Frontal cortex (tissue), 4 donors: Measurements from ENCODE around the gene PSMD8. TPM values are rescaled to one million over a fixed set of nuclear protein-coding genes. Genes with fewer than 3 reads are reported as not detected.

Experiments used
- DNase-seq, 2 donors: peaks; one replicate each; pipeline ENCODE4 v3.0.0; 2012; ENCODE audit warnings: low spot score in 2 of 2
- FAIRE-seq: peaks from 2 replicates; lab custom pipeline; 2012; peaks lifted over from hg19 to GRCh38; lab: Jason Lieb, UNC
- total RNA-seq: library from RNA; depleted of rRNA; stranded (reverse); fragments of >200 nt; gene quantifications from one replicate; pipeline ENCODE4 v1.2.3, GENCODE V29; 2014
- donor health status: control.
- donor health status: control.
- donor health status: control.

PSMD8 gene
- total RNA-seq, 1 donor from 2014 or later, result 107 TPM

DNA sequence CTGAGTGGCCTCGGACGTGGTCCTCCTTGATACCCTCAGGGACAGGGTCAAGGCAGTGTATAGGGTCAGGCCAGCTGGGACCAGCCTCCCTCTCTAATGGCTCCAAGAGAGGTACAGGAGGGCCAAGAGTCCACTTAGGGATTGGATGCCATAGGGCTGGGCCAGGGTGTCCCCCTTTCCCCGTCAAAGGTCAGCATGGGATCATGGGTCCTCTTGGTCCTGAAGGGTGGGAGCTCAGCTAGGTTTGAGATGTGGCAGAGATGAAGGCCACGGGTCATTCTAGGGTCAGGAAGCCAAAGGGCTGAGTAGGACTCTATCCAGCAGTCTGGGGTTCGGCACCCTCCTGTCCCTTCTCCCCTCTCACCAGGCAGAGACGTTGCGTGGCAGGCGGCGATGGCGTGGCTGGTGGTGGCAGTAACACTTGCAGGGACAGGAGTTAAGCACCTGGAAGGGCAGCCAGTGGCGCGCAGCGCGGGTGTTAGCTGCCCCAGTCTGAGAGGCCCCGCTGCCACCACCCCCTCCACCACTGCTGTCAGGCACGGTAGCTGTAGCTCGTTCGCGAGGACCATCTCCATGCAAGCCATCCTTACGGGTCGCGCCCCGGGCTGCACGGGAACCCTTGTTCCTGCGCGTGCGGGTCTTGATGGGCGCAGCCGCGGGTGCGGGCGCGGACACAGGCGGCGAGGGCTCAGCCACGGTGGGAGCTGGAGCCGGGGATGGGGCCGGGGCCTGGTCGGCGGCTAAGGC is 10.9 kb downstream of the PSMD8 start:
- FAIRE-seq (no peak), DNase-seq (no peak)

DNA sequence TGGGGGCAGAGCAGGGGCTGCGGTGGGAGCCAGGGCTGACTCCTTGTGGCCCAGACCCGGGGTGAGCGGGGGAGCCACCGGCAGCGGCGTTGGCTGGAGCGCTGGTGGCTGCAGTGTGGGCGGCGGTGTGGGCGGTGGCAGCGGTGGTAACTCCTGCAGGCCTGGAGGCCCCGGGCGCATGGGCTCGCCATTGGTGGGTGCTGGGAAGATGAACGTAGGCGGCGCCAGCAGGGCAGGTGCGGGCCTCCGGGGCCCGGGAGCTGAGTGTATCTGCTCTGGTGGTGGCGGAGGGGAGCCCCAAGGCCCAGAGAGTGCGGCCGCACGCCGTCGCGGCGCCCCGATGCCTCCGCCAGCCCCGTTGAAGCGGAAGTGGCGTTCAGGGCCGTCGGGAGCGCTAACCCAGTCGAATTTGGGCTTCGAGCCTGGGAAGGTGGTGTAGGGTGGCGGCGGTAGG is 11.5 kb downstream of the PSMD8 start:
- DNase-seq (no peak), FAIRE-seq (no peak)

DNA sequence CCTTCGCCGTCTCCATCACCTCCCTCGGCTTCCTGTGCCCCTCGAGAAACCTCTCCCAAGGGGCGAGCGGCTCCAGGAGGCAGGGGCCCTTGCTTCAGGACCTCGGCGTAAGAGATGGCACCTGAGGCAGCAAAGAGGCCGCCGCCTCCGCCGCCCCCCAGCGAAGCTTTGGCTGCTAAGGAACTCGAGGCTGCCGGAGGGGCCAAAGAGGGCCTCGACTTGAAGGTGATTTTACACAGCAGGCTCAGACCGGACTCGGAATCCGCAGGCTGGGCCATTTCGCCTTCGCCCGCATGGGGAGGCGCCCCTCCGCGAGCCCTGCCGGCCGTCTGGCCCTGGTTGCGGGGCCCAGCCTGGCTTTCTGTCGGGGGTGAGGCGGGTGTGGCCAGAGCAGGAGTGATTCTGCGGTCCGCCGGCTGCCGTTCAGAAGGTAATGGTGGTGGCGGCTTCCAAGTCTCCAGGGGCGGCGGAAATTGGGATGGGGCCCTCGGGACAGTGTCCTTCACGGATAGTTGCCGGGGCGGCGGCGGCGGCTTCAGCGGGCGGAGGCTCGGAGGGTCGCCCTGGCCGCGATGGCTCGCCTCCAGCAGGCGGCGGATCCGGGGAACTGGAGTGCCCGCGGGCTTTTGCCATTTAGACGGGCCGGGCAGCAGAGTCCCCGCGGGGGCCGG is 12.1 kb downstream of the PSMD8 start:
- no peak for FAIRE-seq
- DNase-seq, result no peak

DNA sequence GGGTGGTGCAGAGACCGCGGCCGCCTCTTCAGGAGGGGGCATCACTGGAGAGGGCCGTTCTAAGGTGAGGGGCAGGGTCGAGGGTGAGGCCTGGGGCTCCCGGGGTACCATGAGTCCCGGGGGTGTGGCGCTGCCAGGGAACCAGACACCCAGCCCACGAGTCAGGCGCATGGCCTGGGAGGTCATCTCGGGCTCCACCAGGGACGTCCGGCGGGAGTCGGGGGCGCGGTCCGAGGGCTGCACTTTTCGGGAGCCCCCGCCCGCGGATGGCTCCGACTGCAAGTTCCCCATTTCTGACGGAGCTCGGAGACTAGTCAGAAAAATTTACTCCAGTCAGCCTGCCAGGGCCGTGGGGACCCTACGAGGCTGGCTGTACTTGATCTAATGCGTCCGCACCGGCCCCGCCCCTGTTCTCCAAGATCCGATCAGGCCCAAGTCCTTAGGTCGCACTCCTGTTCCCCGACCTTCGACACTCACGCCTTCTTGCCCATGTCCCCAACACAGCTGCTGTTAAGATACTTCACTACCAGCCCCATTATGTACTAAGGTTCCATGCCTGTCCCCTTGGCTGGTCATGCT is 12.7 kb downstream of the PSMD8 start:
- peak in 1 of 2 donors; percentile 54 for DNase-seq
- no peak for FAIRE-seq

DNA sequence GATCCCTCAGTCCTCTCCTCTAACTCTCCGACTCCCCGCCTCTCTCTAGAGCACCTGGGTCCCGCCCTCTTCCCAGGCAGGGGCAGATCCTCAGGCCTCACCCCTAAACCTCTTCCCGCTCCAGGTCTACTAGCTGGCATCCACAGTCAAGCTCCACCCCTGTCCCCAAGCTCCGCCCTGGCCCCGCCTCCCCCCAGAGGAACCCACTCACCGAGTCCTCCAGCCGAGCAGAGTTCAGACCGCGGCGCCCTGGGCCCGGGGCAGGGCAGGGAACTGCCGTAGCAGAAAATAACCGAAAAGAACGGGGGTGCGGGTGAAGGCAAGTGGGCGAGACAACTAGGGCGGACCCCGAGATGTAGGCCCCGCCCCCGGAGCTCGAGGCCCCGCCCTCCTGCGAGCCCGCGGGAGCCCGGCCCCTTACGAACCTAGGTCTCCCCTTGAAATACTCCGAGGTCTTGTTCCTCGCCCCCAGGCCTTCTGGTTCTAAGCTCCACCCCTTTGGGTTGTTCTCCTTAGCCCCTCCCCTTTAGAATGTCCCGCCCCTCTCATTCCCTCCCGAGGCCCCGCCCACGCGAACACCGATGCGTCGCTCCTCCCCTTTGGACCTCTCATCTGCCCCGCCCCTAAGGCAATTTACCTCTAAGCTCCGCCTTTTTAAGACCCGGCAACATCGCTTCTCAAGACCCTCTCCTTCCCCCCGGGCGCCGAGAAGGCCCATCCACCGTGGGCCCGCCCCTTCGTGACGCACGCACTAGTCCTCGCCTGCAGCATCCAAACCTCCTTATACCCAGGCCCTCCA is 13.4 kb downstream of the PSMD8 start, which contains the start of gene GGN:
TSS of gene GGN (minus strand) at position 485 of the 799 bp plus-strand sequence. CDS start 773 bp downstream, outside the sequence.
- FAIRE-seq (no peak), DNase-seq (peak; percentile 83 to 93)

DNA sequence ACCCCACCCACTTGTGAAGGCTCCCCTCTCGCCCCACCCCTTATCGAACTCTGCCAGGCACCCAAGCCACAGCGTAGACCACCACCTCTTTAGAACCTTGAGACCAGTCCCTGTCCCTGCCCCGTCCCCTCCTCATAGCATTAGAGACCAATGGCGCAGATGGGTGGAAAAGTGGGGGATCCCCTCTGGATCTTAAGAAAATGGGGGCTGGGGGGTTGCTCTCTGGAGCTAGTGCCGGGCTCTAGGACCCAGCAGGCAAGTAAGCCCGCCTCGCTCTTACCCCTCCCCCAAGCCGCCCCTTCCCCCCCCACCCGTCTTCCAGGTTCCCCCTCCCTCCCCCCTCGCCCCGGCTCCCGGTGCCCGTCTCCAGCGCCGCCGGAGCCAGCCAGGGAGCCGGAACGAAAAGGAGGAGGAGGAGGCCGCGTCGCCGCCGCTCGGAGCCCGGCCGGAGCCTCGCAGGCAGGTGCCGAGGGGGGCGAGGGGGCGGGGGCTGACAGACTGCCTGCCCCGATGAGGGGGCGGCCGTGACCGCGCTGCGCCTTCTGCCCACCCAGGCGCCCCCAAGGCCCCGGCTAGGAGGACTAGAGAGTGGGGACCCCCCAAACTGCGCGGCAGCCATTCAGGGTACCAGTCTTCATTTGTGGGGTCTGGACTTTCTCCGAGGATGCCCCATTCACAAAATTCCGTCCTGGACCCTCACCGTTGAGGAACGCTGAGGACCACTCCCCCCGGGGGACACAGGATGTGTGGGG is 14.2 kb downstream of the PSMD8 start, which contains the start of gene SPRED3:
TSS of gene SPRED3 (plus strand) at position 349 of the 752 bp plus-strand sequence. CDS start 1,606 bp downstream, outside the sequence.
- FAIRE-seq (no peak), DNase-seq (peak; percentile 75 to 77)

DNA sequence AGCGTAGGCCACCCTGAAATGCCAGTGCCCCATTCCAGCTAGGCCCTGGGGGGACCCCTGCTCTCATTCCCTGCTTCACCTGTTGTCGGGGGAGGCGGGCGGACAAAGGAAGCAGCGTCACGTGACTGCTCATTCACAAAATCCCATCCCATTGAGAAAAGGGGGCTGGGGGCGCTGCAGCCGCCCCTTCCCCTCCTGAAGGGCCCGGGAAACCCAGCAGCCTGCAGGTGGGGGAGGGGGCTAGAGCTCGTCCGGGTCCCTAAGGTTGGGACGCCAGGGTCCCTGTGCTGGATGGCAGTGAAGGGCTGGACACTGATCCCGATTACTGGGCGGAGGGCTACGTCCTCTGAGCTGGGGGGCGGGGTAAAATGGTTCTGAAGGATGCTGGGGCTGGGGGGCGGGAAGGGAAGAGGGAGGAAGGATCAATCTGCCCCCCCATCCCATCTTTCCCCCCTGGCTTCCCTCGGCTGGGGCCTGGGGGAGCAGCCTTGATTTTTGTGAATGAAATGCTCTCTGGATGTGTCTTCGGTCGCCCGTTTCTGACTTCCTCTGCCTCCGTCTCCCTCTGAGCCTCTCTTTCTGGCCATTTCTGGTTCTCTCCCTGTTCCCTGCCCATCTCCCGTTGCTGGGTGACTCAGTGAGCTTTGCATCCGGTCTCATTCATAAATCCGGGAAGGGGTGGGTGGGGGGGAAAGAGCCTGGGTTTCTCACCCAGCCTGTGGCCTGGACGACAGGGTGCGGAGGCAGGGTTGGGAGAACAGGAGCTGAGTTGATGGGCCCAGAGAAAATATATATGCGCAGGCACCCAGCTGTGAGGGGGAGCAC is 14.9 kb downstream of the PSMD8 start:
- DNase-seq (peak; percentile 67 to 81), FAIRE-seq (no peak)

DNA sequence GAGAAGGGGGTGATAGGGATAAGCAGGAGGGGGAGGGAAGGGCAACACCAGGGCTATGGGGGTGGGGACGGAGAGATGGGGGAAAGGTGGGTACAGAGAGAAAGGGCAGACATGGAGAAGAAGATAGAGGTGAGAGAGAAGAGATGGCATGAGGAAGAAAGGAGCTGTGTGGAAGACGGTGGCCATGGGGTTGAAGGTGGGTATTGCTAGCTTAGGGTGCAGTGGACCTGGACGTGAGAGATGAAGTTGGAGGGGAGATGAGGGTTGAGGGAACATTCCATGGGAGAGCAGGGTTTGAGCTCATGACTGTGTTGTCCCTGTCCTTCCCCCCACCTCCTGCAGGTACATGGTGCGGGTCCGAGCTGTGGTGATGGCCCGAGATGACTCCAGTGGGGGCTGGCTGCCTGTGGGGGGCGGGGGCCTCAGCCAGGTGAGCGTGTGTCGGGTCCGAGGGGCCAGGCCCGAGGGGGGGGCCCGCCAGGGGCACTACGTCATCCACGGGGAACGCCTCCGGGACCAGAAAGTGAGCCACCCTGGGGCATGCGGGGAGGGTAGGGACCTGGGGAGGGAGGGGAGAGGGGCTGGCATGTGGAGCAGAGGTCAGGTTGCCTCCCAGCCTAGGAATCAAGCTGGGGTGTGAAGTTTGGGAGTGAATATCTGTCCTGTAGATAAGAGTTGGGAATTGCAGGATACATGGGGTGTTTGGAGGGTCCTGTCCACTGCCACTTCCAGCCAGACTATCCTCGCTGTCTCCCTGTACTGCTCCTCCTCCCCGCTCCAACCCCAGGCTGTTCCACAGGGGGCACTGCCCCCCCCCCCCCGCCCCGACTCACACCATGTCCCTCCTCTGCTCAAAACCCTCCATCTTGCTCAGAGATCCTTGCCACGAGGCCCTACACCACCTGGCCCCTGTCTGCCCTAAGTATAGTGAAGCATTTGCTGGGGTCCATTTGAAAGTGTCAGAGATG is 15.9 kb downstream of the PSMD8 start:
- FAIRE-seq, result no peak

DNA sequence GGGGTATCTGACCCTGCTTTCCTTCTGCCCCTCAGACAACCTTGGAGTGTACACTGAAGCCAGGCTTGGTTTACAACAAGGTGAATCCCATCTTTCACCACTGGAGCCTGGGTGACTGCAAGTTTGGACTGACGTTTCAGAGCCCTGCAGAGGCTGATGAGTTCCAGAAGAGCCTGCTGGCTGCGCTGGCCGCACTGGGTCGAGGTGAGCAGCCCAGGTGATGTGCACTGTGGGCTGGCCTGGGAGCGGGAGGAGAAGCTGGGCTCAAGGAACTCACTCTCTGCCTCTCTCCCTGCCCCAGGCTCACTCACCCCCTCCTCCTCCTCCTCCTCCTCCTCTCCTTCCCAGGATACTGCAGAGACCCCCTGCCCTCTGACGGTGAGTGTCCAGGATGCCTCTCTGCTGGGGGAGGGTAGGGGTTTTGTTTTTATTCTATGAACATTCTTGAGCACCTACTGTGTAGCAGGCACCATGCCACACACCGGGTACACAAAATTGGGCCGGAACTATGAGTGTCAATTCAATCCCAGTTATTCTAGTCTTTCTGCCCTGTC is 17.6 kb downstream of the PSMD8 start:
- DNase-seq, result no peak
- no peak for FAIRE-seq

More for the DNA sequence above, 15.9 kb downstream of the PSMD8 start:
- DNase-seq, result no peak

DNA sequence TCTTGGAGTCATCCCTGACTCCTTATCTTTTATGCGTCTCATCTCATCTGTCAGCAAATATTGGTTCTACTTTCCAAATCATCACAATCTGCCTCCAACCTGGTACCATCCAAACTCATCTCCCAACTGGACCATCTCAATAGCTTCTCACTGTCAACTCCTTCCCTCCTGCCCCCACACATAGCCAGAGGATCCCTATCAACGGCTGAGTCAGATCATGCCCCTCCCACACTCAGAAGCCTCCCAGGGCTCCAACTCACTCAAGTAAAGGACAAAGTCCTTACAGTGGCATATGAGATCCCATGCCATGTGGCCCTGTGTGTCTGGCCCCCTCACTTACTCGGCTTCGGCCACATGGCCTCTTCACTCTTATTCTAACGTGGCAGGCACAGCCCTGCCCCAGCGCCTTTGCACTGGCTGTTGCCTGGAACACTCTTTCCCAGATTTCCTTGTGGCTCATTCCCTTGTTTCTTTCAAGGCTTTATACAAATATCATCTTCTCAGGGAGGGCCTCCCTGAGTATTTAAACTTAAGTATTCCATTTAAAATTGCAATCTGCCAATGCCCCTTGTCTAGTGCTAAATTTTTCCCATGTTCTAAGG is 18.4 kb downstream of the PSMD8 start:
- no peak for FAIRE-seq
- DNase-seq, result no peak

DNA sequence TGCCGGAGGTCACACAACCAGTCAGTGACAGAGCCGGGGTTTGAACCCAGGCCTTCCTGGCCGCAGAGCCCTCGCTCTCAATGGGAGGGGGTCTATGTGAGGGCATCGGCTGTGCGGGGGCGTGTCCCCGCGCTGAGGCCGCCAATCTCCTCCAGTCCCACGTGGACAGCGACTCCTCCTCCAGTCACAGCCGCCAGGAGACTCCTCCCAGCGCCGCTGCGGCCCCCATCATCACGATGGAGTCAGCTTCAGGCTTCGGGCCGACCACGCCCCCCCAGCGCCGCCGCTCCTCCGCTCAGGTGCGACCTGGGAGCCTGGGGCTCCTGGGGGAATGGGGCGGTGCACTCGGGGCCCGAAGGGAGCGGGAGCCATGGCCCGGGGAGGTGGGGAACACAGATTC is 20.1 kb downstream of the PSMD8 start:
- no peak for DNase-seq
- no peak for FAIRE-seq

DNA sequence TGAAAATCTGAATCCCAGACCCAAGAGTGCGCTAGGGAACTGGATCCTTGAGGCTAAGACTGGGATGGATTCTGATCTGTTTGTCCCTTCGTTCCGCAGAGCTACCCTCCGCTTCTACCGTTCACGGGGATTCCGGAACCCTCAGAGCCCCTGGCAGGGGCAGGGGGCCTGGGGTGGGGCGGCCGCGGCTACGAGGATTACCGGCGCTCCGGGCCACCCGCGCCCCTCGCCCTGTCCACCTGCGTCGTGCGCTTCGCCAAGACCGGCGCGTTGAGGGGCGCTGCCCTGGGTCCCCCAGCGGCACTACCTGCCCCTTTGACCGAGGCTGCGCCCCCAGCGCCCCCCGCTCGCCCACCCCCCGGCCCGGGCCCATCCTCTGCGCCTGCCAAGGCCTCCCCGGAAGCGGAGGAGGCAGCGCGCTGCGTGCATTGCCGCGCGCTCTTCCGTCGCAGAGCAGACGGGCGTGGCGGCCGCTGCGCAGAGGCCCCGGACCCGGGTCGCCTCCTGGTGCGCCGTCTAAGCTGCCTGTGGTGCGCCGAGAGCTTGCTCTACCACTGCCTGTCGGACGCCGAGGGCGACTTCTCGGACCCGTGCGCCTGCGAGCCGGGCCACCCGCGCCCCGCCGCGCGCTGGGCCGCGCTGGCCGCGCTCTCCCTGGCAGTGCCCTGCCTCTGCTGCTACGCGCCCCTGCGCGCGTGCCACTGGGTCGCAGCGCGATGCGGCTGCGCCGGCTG is 21.2 kb downstream of the PSMD8 start:
- DNase-seq, result no peak
- no peak for FAIRE-seq

DNA sequence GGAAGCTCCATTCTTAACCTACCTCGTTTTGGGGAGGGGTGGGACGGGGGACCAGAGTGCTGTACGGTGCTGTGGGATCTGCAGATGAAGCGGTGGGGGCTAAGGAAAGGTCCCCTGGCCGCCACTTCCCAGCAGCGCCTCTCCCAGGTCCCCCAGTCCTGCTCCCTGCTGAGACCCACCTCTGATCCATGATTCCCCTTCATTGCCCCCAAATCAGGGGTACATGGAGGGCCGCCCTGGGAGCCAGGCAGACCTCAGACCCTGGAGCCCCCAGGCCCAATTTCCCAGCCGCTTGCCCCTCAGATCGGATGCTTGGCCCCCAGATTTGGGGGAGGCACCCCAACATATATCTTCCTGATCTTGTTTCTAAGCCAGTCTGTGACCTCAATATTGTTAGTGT is 24.7 kb downstream of the PSMD8 start:
- no peak for FAIRE-seq
- no peak for DNase-seq

DNA sequence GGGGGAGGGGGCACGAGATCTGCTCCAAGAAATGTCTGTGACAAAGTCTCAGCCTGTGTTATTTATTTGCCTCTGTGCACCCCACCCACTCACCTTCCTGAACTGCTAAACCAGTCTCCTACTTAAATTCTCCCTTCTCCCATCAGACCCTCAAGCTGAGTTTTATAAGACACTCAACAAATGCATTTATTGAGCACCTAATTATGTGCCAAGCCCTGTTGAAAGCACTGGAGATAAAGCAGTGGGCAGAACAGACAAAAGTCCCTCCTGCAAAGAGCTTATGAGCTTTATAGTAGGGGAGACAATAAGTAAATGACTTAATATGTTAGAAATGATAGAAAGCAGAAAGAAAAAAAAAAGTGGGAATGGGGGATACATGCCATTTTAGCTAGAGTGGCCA is 25.2 kb downstream of the PSMD8 start:
- no peak for FAIRE-seq
- DNase-seq, result no peak

DNA sequence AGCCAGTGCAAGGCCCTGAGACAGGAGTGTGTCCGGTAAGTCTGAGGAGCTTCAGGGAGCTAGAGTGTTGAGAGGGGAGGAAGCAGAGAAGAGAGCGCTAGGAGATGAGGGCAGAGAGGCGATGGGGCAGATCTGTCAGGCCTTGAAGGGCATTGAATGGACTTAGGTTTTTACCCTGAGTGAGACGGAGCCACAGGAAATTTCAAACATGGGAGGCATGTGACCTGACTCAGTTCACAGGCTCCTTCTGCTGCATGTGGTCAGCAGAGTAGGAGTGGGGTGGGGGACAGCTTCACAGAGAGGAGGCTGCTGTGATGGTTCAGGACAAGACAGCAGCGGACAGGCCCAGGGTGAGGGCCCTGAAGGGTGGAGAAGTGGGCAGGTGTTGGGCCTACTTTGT is 26.0 kb downstream of the PSMD8 start:
- DNase-seq (no peak), FAIRE-seq (no peak)

DNA sequence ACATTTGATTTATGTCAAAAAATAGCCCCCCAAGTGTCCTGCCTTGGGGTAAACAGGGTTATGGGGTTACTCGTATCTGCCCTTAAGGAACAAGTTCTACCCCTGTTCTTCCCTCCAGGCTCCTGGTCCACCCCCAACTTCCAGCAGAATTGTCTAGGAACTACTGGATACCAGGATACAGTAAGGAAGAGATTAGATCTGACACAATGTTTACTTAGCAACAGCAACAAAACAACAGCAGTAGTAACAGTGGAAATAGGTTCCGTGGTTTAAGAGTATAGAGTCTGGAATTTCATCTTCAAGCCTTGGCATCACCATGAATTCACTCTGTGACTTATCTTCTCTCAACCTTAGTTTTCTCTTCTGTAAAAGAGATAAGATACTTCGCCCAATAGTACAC is 26.8 kb downstream of the PSMD8 start:
- no peak for DNase-seq
- no peak for FAIRE-seq
